Right renal pelvis (tissue), 4 donors: ENCODE measurements around the gene C1orf21. TPM values are rescaled to one million over a fixed set of nuclear protein-coding genes. Genes with fewer than 3 reads are reported as not detected.

Experiments
- DNase-seq, 4 donors: peaks; one replicate each; pipeline ENCODE4 v3.0.0-alpha.2; 2013; ENCODE audit warnings: low read depth in 4 of 4, low spot score in 3 of 4, missing footprints in 1 of 4
- polyA plus RNA-seq, 4 donors: library from polyadenylated mRNA; unstranded; fragments of 120-200 nt; gene quantifications; one replicate each; pipeline ENCODE4 v1.2.1, GENCODE V29; 2013; ENCODE audit not compliant: insufficient read length in 4 of 4

C1orf21 gene
- polyA plus RNA-seq, 4 donors, result 38.0 to 44.9 (median 40.7) TPM

- no peak for DNase-seq
Measured at GRCh38 chr1:184479435-184480167, 92.8 kb downstream of the C1orf21 start.

DNA sequence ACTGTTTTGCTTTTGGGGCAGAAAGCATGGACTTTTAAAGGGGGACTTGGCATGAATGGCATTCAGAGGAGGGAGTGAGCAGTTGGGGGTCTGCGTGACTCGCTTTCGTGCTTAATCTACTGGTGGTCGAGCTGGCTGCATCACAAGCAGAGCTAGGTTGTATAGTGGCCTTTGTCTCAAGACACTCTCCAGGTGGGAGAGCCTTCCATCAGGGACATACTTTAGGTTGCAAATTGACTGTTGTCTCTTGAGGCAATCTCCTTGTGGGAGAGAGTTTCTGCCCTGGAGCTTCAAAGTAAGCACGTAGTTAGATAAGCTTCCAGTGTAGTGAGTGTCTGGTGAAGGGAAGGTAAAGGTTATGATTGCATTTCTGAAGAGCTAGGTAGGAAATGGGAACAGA, 93.9 kb downstream of the C1orf21 start:
- DNase-seq, result no peak

DNA sequence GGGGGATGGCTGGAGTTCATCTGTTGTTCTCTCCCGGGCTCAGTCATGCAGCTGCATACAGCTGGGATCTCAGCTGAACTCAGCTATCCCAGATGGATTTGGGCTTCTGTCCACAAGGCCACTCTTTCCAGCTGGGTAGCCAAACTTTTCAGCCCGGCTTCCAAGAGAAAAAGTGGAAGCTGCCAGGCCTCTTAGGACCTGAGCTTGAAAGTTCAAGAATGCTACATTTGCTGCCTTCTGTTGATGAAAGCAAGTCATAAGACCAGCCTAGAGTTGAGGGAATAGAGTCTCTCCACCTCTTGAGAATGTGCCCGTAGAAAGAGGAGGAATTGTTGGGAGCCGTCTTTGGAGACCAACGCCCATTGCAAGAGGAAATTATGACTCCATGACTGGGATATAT, 95.3 kb downstream of the C1orf21 start:
- DNase-seq, result no peak

DNA sequence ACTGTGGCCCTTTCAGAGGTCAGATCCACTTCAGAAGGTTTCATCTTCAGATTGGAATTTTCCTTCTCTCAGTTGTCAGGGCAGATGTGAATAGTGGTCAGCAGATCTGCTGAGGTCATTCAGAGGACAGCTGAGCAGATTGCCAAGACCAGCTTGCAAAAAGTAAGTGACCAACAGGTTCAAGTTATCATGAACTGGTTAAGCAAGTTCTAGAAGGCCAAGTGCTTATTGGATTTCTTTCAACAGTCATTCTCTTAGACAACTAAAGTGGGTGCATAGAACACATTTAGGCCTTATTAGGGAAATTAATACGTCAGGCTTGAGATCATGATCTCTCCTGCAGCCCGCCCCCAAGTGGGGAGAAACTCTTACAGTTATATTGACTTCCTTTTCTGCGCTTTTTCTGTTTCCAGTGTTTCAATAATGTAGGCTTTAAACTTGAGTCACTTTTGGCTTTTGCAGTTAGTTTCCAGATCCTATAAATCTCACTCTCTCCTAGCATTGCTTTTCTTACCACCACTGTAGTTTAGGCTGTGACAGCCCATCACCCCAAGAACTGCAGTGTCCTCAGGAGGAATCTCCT, 96.4 kb downstream of the C1orf21 start:
- DNase-seq, result no peak

GRCh38 chr1:184485751-184486723, 99.2 kb downstream of the C1orf21 start:
- no peak for DNase-seq

GRCh38 chr1:184486761-184487445, 100.1 kb downstream of the C1orf21 start:
- no peak for DNase-seq

DNA sequence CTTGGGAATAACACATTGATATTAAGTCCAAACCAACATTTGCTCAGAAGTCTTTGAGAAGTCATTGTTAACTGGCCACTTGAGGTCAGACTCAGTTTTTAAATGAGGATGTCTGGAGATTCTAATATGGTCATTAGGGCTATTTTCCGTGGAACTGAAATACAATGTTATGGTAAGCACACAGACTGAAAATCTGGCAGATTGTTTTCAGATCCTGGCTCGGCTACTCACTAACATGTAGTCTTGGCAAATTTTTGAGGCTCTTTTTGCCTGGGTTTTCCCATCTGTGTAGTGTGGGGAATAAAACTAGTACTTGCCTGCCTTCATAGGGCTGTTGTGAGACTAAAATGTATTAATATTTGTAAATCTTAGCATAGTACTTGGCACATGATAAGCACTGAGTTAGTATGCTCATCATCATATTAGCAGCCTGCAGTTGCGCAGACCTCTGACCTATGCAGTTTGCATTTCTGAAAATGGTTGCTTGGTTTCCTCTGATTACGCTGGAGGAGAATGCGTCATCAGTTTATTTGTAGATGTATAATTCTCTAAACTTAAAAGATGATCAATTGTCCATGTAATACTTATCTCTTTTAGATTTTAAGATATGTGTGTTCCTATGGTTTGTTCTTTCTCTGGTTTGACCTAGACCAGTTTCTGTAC, 100.8 kb downstream of the C1orf21 start:
- no peak for DNase-seq

- DNase-seq, result no peak
Measured at GRCh38 chr1:184489908-184490307, 103.1 kb downstream of the C1orf21 start.

GRCh38 chr1:184492536-184492935, 105.7 kb downstream of the C1orf21 start:
- DNase-seq, result no peak

- no peak for DNase-seq
Measured at GRCh38 chr1:184493987-184494388, 107.2 kb downstream of the C1orf21 start.

GRCh38 chr1:184494929-184495328, 108.1 kb downstream of the C1orf21 start:
- DNase-seq, result no peak

GRCh38 chr1:184497959-184498723, 111.3 kb downstream of the C1orf21 start:
- DNase-seq, result no peak

GRCh38 chr1:184499616-184500015, 112.8 kb downstream of the C1orf21 start:
- DNase-seq, result no peak

GRCh38 chr1:184502161-184502560, 115.3 kb downstream of the C1orf21 start:
- DNase-seq, result no peak

- no peak for DNase-seq
Measured at GRCh38 chr1:184503221-184503749, 116.5 kb downstream of the C1orf21 start.

DNA sequence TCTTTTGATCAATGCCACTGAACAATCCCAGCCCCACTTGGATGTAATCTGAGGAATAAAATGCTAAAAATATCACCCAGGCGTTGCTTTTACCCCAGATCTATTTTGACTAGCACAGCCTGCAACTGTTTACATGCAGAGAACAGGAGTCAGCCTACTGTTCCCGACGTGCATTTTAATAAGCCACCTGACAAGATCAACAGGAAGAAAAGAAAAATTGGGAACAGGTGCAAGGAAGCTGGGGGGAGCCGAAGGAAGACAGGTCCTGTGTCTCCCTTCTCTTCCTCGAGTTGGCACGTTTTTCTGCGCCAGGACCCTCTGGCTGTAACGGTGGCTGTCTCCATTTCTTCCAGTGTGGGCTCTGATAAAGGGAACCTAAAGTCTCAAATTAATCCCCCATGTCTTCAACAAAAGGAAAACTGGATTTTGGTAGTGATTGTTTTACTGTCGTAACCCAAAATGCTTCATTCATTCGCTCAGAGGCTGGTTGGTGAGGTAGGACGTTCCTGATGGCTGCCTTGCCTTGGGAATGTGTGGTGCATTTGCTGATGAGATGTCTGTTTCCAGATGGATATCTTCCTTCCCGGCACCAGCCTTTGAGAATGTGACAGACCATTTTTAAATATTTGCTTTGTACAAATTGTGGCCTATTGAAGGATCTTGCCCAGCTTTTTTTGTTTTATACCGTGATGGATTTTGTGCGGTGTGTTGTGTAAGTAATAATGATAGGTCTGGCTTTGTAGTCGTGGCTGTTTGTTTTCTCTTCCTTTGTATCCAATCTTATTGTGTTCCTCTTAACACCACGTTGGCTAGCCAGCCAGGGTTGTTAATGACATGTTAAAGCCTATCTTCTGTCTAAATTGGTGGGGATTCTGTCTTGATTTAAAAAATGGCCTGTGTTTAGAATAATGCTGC, 117.5 kb downstream of the C1orf21 start:
- DNase-seq, result no peak

- DNase-seq, result no peak
Measured at GRCh38 chr1:184504955-184505338, 118.1 kb downstream of the C1orf21 start.

DNA sequence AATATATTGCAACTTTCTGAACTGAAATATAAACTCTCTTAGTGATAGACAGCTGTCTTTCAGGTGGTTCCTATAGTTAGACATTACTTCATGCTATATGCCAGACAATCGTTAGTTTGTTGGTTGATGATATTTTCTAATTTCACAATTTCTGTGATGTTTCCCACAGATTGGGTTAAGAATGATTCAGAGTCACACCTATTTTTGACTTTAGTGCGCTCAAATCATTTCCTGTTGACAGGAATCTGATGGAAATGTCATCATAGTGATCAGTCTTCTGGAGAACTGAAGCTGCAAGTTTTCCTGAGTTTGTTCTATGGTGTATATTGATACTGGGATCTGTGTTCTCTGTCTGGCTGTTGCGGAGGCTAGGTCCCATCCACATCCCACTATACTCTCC, 119.7 kb downstream of the C1orf21 start:
- DNase-seq, result no peak
